ENCODE measurements around the gene NEDD8. TPM values are rescaled to one million over a fixed set of nuclear protein-coding genes. Genes with fewer than 3 reads are reported as not detected.

Gene NEDD8
- total and polyA plus RNA-seq, 2 donors (not counting 1 experiment from before 2014, with no cell fraction given) = 145 to 441 TPM

GRCh38 chr14:24261969-24262327, 29.8 kb upstream of the NEDD8 start:
- peaks cover 5% of the 10 kb centered on the region for H3K36me3 ChIP-seq (ENCODE audit: control insufficient read depth, insufficient read depth, low read length)
- no peaks in the 10 kb centered on the region for H3K79me2 ChIP-seq (ENCODE audit: control insufficient read depth, insufficient read depth, low read length)
- H3K9ac ChIP-seq (ENCODE audit: insufficient read depth, low read length) = no peak overlapping the region
- TF ChIP-seq, protein P1, sequence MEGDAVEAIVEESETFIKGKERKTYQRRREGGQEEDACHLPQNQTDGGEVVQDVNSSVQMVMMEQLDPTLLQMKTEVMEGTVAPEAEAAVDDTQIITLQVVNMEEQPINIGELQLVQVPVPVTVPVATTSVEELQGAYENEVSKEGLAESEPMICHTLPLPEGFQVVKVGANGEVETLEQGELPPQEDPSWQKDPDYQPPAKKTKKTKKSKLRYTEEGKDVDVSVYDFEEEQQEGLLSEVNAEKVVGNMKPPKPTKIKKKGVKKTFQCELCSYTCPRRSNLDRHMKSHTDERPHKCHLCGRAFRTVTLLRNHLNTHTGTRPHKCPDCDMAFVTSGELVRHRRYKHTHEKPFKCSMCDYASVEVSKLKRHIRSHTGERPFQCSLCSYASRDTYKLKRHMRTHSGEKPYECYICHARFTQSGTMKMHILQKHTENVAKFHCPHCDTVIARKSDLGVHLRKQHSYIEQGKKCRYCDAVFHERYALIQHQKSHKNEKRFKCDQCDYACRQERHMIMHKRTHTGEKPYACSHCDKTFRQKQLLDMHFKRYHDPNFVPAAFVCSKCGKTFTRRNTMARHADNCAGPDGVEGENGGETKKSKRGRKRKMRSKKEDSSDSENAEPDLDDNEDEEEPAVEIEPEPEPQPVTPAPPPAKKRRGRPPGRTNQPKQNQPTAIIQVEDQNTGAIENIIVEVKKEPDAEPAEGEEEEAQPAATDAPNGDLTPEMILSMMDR (conservative IDR thresholded peaks at IDR 0.05 in 1 of 2, IDR thresholded peaks at IDR 0.05 in 1 of 2; ENCODE audit: low read depth in 1 of 2, low read length in 2 of 2) = no peak
- TF ChIP-seq EZH2 (IDR thresholded peaks at IDR 0.05; ENCODE audit: low read length, missing control alignments) = no peak
- no peak overlapping the region for H3K4me2 ChIP-seq (ENCODE audit: extremely low read depth, insufficient read depth, low read length)
- H3K4me1 ChIP-seq (ENCODE audit: control insufficient read depth, extremely low read depth, insufficient read depth, low read length) = no peaks in the 10 kb centered on the region
- no peak overlapping the region for H3K4me3 ChIP-seq (replicated peaks in 1 of 4; ENCODE audit: control extremely low read depth in 1 of 4, insufficient read depth in 1 of 4, low read depth in 3 of 4, low read length in 4 of 4)
- H3K27ac ChIP-seq (ENCODE audit: insufficient read depth, low read length) = no peak overlapping the region
- H3K9me3 ChIP-seq (ENCODE audit: control insufficient read depth, insufficient read depth, low read depth, low read length) = no peaks in the 10 kb centered on the region
- DNase-seq (ENCODE audit: low read depth in 2 of 2) = no peak
- H4K20me1 ChIP-seq (ENCODE audit: control insufficient read depth, extremely low read depth, insufficient read depth, low read length) = no peaks in the 10 kb centered on the region
- no peaks in the 10 kb centered on the region for H3K27me3 ChIP-seq (ENCODE audit: control insufficient read depth, insufficient read depth, low read length)
- no peak overlapping the region for H2AFZ ChIP-seq (ENCODE audit: low read length)

DNA sequence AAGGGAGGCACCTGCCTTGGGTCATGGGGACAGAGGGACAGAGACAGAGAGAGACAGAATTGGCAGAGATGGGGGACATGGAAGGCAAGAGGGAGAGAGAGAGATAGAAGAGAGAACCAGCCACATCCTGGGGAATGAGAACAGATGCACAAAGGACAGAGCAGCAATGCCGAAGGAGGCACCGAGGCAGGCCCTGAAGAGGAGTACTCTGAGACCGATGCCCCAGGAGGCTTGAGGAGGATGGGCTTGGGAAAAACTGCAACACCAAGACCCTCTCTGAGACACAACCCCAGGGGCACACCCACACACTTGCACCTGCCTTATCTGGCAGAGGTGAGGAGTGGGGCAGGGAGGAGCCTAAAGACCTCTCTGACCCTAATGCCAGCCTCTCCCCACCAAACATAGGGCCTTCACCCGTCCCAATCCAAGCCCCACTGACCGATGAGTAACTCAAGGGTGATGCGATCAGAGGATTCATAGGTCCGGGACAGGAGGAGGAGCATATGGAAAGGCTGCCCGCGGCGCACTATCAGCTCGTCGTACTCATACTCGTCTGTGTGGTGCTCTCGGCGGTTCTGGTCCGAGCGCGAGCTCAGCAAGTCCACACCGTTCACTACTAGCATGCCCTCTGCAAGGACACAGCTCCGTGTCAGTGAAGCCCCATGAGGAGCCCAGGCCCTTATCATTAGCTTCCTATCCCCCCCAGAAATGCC, 29.2 kb upstream of the NEDD8 start:
- Histone ChIP-seq H3K36me3 (ENCODE audit: control insufficient read depth, insufficient read depth, low read length) (peaks cover 3% of the 10 kb centered on the region), H3K4me1 (ENCODE audit: control insufficient read depth, extremely low read depth, insufficient read depth, low read length) (no peaks in the 10 kb centered on the region), H4K20me1 (ENCODE audit: control insufficient read depth, extremely low read depth, insufficient read depth, low read length) (no peaks in the 10 kb centered on the region), H3K27me3 (ENCODE audit: control insufficient read depth, insufficient read depth, low read length) (no peaks in the 10 kb centered on the region), H3K4me3 (replicated peaks in 1 of 4; ENCODE audit: control extremely low read depth in 1 of 4, insufficient read depth in 1 of 4, low read depth in 3 of 4, low read length in 4 of 4) (no peak overlapping the region), H3K79me2 (ENCODE audit: control insufficient read depth, insufficient read depth, low read length) (no peaks in the 10 kb centered on the region), H3K4me2 (ENCODE audit: extremely low read depth, insufficient read depth, low read length) (no peak overlapping the region), H3K9me3 (ENCODE audit: control insufficient read depth, insufficient read depth, low read depth, low read length) (no peaks in the 10 kb centered on the region), H3K9ac (ENCODE audit: insufficient read depth, low read length) (no peak overlapping the region), H3K27ac (ENCODE audit: insufficient read depth, low read length) (no peak overlapping the region), H2AFZ (ENCODE audit: low read length) (no peak overlapping the region)
- no peak for TF ChIP-seq EZH2 (IDR thresholded peaks at IDR 0.05; ENCODE audit: low read length, missing control alignments)
- TF ChIP-seq, protein P1 (conservative IDR thresholded peaks at IDR 0.05 in 1 of 2, IDR thresholded peaks at IDR 0.05 in 1 of 2; ENCODE audit: low read depth in 1 of 2, low read length in 2 of 2) = no peak
- no peak for DNase-seq (ENCODE audit: low read depth in 2 of 2)

- no peak overlapping the region for H2AFZ ChIP-seq (ENCODE audit: low read length)
- TF ChIP-seq, protein P1 (conservative IDR thresholded peaks at IDR 0.05 in 1 of 2, IDR thresholded peaks at IDR 0.05 in 1 of 2; ENCODE audit: low read depth in 1 of 2, low read length in 2 of 2) = no peak
- no peaks in the 10 kb centered on the region for H3K79me2 ChIP-seq (ENCODE audit: control insufficient read depth, insufficient read depth, low read length)
- no peak for DNase-seq (ENCODE audit: low read depth in 2 of 2)
- H3K27me3 ChIP-seq (ENCODE audit: control insufficient read depth, insufficient read depth, low read length) = no peaks in the 10 kb centered on the region
- H3K36me3 ChIP-seq (ENCODE audit: control insufficient read depth, insufficient read depth, low read length) = no peaks in the 10 kb centered on the region
- H3K27ac ChIP-seq (ENCODE audit: insufficient read depth, low read length) = no peak overlapping the region
- H4K20me1 ChIP-seq (ENCODE audit: control insufficient read depth, extremely low read depth, insufficient read depth, low read length) = no peaks in the 10 kb centered on the region
- no peak overlapping the region for H3K4me3 ChIP-seq (replicated peaks in 1 of 4; ENCODE audit: control extremely low read depth in 1 of 4, insufficient read depth in 1 of 4, low read depth in 3 of 4, low read length in 4 of 4)
- H3K9me3 ChIP-seq (ENCODE audit: control insufficient read depth, insufficient read depth, low read depth, low read length) = no peaks in the 10 kb centered on the region
- H3K9ac ChIP-seq (ENCODE audit: insufficient read depth, low read length) = no peak overlapping the region
- no peak overlapping the region for H3K4me2 ChIP-seq (ENCODE audit: extremely low read depth, insufficient read depth, low read length)
- H3K4me1 ChIP-seq (ENCODE audit: control insufficient read depth, extremely low read depth, insufficient read depth, low read length) = no peaks in the 10 kb centered on the region
Measured at GRCh38 chr14:24260780-24261157, 28.6 kb upstream of the NEDD8 start.

All from fibroblast of lung (primary cell).